NCI-H2196 (cell line): ENCODE measurements around the gene MECR.
"Not testable (repeated sequence)": the region's sequence is repeated elsewhere in the genome, so short reads cannot be mapped to it uniquely, and the experiment has no call there.

Experiments used
- DNase-seq: peaks from one replicate; lab custom pipeline; 2025; ENCODE audit not compliant: unreplicated experiment; lab: John Stamatoyannopoulos, UW

Gene MECR

DNA sequence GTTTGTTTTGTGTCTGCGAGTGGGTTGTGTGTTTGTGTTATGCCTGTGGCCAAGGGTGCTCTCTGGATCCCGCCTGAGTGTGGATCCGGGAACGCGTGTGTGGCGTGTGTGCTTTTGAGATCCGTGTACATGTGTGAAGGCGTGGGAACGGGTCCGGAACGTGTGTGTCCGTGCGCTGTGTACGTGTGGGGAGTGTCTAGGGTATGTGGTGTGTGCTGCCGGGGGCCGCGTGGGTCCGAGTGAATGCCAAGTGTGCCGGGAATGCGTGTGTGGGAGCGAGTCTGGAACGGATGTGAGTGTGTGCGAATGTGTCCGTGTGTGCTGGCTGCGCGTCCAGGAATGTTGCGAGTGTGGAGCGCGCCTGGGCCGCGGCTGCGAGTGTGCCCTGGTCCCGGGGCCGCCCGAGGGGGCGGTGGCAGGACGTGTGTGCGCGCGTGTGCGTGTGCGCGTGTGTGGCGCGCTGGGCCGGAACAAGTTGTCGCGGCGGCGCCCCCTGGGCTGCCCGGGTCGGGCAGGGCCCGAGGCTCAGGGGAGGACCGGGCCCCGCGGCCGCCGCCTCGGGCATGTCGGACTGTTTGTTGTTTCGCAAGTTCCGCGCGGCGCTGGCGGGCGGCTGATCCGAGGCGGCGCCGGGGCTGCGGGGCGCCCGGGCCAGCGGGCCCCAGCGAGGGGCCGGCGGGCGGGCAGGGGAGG, 6.5 kb upstream of the MECR start:
- peak; percentile 28 for DNase-seq

DNA sequence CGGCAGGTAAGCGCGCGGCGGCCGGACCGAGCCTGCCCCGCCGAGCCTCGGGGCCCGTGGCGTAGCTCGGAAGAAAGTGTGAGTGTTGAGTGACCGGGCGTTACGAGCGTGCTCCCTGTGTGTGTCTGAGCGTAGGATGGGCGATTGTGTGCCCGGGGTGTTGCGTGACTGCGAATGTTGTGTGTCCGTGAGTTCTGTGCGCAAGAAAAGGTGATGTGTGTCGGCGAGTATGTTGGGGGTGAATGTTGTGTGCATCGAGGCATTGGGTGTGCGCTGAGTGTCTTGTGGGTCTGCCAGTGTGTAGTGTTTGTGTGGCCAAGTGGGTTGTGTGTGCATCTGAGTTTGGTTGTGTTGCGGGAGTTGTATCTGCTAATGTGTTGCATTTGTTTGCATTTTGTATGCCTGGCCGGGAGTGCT, 6.0 kb upstream of the MECR start:
- no peak for DNase-seq

DNA sequence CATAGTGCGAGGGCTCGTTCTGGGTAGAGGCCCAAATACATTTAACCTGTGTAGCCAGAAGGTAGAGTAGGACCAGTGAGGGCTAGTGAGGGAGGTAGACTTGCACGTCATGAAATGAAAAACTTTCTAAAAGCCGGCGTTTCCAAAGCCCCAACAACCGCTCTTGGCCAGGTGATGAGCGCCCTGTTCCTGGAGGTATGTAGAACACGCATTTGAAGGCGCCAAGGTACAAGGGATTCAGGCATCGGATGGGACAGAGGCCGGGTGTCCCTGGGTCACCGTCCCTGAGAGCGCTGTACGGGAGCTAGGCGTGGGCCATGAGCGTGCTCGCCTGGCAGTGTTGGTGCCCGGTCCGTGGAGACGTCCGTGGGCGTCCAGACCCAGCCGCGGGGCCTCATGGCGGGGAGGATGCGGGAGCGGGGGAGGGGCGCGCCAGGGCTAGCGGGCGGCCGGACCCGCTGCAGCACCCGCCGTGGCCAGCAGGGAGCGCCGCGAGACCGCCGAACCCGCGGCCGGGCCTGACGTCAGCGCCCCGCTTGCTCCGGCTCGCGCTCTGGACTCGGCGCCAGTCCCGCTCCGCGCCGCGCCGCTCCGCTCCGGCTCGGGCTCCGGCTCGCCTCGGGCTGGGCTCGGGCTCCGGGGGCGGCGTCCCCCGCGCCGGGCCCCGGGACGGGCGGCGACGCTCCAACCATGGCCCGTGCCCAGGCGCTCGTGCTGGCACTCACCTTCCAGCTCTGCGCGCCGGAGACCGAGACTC, 5.4 kb upstream of the MECR start, which contains the start of gene PTPRU:
Gene PTPRU, plus strand, starts transcription at position 568 of the 757 bp plus-strand sequence. Its CDS starts 123 bp downstream, at position 691.
- DNase-seq, result peak; percentile 83

DNA sequence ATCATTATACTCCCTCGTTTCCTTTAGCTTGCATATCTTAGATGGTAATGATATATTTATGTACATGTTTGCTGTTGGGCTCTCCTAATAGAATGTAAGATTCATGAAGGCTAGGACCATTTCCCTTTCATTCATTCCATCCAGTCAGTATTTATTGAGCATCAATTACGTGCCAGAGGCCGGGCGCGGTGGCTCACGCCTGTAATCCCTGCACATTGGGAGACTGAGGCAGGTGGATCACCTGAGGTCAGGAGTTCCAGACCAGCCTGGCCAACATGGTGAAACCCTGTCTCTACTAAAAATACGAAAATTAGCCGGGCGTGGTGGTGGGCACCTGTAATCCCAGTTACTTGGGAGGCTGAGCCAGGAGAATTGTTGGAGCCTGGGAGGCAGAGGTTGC, 4.1 kb upstream of the MECR start:
- not testable (repeated sequence) for DNase-seq

DNA sequence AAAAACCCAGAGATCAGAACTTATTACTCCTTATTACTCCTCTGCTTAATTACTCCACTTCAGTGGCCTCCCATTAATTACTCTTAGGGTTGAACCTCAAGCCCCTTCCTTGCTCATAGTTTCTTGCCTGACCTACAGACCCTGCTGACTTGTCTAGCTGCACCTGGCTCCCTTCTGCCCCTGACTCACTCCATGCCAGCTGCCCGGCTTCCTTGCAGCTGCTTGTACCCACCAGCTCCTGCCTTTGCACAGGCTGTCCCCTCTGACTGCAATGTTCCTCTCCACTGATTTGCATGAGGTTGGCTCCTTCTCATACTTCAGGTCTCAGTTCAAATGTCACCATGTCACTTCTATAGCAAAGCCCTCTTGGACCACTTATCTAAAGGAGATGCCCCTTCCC, 3.7 kb upstream of the MECR start:
- DNase-seq, result no peak

DNA sequence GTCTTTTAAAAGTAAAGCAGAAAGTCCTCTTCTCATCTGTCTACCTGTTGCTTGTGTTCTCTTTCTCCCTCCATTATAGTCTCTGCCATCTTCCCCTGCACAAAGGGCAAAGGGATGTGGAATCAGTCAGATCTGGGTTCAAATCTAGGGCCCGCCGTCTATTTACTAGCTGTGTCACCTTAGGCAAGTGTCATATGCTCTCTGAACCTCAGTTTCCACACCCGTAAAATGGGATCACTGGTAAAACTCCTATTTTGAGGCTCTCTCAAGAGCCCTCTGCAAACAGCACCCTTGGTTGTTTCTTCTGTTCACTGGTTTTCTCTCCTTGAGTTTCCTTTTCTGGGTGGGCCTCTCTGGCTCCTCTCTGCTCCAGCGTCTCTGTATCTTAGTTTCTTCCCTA, 3.0 kb upstream of the MECR start:
- DNase-seq, result no peak

DNA sequence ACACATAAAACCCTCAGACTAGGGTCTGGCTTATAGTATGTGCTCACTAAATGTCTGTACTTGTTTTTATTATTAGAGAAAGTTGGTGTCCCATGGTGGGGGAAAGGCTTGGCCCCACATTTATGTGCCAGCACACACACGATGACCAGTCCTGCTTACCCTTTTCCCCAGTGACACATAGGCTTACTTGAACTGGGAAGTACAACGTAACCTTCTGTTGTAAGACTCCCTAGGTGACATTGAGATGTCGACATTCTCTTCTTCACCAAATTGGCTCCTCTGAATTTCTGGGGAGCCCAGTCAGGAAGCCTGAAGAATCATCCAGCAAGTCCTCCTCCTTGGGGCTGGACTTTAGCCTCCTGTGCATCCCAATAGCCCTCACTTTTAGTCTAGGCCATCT, 1.7 kb upstream of the MECR start:
- no peak for DNase-seq

DNA sequence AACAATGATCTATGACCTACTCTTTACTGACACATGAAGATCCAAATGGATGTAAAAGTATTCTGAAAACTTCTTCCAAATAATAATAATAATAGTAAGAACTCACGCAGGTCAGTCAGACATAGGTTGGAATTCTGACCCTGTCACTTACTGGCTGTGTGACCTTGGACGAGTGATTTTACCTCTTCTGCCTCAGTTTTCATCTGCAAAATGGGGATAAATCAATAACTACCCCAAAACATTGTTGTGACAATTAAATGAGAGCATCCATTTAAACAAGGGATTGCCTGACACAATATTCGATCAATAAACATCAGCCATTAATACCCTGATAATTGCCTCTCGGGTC, 556 bp downstream of the MECR start:
- no peak for DNase-seq

DNA sequence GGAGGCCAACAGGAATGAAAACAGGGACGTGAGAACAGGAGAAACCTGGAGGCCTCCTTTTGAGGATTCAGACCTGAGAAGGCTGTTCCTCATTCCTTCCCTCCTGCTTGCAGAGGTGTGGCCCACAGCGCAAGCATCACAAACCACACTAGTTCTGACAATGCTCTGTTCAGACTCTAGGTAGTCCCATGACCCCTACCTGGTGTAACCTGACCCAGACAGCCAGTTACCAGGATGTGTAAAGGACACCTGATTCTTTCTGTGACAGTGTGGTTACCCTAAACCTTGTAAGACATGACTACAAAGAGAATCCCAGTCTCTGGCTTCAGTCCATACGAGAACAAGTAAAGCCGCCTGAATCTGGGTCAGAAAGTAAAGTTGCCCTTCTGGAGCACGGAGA, 3.2 kb downstream of the MECR start:
- peak; percentile 30 for DNase-seq

DNA sequence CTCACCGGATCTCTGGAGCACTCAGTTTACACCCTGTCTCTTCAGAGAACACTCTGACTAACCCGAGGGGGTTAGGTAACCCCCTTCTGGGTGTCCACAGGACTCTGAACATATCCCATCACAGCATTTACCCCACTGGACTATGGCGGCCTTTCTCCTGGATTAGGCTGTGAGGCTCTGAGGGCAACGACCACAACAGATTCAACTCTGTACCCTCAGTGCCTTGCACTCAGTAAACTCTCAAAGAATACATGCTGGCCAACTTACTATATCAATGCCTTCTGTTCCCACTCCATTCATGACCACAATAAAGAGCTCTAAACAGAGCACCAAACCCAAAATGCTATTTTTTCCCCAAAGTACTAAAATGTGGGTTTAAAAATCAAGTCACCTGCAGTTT, 5.4 kb downstream of the MECR start:
- no peak for DNase-seq

DNA sequence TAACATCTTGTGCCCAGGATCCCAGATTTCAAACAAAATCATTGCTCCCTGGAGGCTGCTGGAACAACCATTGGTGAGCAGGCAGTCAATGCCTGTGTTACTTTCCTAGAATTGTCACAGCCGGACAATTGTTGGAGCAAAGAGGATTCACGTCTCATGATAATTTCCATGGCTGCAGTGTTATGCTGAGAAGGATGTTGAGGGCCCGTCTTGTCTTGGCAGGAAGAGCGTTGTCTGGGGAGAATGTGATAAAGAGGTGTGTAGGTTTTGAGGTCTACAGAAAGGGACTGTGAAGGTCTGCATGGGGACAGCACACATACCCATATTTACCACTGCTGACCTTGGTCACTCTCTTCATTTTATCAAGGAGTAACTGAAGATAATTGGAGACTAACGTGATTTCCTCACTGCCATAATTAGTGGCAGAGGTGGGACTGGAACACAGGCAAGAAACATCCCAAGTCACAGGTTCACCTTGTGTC, 6.3 kb downstream of the MECR start:
- DNase-seq, result no peak

DNA sequence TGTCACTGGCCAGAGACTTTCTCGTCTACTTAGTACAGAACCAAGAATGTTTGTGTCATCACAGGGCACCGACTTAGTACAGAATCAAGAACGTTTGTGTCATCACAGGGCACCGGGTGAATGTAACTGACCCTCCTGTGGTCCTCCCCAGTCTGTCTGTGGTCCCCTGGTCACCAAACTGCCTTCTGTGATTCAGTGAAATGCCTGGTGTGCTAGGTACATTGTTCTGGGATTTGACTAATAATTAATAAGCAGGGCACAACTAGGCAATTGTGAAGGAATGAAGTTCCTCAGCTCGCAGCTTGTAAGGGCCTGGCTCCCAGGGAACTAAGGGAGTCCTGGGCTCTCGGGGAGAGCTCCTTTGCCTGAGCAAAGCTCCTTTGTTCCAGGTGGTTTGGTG, 7.2 kb downstream of the MECR start:
- DNase-seq, result no peak

DNA sequence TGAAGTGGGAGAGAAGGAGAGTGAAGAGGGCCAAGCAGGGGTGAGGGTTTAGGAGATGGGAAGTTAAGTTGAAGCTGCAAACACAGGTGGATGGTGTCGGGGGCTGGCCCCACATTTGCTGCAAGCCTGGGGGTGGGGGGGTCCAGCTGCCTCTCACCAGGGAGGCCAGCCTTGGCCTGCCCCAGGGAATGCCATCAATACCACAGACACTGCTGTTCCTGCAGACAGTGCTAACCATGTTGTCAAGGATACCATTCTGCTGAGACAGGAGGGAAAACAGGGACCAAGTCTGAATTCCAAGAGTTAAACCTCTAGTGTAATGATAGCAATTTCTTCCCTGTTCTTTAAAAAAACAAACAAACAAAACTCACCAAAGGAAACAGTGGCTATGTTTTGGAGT, 8.0 kb downstream of the MECR start:
- DNase-seq, result no peak

DNA sequence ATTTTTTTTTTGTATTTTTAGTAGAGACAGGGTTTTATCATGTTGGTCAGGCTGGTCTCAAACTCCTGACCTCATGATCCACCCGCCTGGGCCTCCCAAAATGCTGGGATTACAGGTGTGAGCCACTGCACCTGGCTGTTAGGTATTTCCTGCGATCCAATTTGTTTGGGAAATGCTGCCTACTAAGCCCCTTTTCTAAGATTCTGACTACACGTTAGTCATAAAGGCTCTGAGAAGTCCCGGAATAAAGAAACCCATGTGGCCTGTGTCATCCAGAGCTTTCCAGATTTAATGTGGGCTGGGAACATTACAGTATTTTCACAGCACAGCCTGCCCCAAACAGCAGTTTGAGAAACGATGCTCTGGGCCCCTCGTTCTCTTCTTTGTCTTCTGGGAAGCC, 8.5 kb downstream of the MECR start:
- DNase-seq, result not testable (repeated sequence)

DNA sequence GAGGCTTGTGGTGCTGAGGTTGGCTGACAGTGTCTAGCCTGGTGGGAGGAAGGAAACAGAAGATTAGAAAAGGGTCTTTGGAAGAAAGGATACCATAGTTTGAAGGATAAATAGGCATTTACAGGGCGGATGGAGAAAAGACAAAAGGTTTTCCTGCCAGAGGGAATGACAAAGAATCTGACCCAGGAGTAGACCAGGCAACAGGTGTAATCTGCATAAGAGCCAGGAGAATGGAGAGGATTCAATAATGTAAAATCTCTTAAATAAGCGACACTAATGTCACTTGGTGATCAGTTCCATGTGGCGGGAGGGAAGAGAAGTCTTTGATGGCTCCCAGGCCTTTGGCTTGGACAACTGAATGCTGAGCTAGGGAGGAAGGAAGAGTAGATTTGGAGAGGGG, 9.4 kb downstream of the MECR start:
- DNase-seq, result no peak

DNA sequence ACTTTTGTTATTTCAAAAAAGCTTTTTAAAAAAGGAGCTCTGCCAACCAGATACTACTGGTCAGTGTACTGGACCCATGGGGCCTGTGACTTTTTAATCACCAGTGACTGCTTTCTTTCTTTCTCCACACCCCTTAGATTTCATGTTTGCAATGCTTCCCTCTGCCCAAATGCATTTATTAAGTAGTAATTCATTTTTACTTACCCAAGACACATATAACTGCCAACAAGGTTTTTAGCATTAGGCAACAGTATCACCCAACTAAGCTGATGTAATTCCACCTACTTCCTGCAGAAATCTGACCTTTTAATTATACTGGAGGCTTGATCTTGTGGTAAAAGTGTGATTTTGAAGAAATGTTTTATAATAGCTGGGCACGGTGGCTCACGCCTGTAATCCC, 12.5 kb downstream of the MECR start:
- no peak for DNase-seq

DNA sequence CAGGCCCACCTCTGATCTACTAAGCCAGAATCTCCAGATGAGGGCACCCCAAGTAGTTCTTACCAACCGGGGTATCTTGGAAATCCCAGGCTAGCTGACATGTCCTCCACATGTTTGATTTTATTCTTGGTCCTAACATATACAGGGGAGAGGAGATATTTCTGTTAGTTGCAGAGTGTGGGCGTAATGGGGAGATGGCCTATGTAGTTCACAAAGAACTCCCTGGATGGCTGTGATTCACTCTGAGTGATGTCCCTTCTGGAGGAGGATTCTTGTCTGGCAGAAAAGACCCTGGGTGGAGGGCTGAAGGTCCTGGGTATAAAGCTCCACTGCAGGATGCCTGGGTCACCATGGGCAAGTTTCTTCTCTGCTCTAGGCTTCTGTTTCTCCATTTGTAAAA, 13.1 kb downstream of the MECR start:
- DNase-seq, result no peak

DNA sequence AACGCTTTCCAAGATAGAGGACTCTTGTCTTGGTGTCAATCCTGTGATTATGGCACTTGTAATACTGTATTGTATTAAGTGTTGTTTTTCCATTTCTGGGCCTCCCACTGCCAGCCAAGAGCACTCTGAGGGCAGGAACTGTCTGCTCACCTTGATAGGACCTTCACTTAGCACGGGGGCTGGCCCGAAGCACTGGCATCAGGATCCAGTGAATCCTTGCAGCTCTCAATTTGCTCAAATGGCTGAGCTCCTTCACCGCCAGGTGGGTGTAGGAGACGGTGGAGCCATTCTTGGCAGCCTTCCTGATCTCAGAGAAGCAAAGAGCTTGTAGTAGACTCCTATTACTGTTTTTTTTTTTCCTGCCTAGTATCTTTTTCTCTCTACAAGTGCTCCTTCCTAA, 17.7 kb downstream of the MECR start:
- no peak for DNase-seq

DNA sequence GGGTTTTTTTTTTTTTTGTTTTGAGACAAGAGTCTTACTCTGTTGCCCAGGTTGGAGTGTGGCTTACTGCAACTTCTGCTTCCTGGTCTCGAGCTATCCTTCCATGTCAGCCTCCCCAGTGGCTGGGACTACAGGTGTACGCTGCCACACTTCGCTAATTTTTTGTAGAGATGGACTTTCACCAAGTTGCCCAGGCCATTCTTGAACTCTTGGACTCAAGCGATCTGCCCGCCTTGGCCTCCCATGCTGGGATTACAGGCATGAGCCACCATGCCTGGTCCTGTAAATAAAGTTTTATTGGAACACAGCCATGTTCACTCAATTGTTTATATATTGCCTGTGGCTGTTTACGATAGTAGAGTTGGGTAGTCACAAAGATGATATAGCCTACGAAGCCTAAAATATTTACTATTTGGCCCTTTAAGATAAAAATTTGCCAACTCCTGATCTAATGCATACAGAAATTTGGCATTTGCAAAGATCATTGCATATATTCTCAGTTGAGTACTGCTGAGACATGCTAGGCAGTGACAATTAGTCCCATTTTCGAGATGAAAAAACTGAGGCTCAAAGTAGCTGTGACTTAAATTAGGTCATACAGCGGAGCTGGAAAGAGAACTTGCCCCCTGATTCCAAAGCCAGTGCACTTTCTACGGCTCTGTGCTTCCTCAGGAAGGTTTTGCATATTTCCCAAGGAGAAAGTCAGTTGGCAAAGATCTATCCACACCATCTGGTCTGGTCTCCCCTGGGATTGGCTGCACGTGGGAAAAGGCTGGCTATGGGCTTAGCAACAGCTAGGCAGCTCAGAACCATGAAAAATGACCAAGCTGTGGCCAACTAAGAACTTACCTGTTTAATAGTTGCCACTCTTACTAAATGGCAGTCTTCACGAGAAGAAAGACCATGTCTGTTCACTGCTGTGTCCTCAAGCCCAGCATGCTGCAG, 19.4 kb downstream of the MECR start:
- no peak for DNase-seq

DNA sequence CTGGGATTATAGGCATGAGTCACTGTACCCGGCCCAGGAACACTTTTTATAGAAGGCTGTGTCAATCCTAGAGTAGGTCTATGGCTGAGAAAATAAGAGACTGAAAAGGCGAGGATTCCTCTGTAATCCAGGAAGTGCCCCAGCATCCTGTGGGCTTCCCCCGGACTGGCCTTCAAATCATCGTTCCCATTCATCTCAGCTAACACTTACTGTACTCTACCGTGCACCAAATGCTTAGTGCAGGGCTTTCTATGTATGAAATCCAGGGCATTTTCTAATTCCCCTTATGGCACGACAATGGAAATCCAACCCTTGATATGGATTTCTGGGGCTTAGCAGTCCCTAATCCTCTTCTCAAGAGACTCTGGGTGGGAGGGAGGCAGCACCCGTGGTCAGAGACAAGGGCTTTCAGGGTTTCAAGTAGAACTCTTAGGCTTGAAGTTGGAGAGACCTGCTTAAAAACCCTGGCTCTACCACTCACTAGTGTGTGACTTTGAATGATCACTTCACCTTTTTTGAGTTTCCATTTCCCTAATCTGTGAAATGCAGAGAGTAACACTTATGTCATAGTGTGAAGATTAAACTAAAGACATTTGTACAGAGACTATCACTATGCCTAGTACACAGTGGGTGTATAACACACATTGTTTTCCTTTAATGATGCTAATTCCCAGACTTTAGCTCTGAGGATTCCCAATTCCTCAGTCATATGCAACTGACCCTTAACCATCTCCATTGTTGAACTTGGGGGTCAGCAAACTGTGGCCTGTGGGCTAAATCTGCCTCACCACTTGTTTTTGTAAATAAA, 20.3 kb downstream of the MECR start:
- DNase-seq, result no peak

DNA sequence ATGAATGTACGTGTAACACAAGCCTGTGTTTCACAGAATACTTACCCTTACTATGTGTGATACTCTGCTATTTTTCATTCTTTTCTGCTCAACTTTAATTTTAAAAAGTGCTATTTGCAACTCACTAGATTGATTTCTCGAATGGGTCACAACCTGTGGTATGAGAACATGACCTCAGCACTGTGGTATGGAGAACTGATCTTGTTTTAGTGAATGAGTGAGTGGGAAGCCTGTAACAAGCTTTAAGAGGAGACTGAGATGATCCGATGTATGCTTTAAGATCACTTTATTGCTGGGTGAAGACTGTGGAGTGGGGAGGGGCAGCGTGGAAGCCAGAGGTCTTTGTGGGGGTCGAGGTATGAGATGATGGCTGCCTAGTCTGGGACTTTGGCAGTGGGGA, 21.6 kb downstream of the MECR start:
- DNase-seq, result no peak
